GM10248 (cell line): Measurements from ENCODE around the gene KAT2B.

Experiments used
- CTCF ChIA-PET: fragments of 300-600 bp; sonication (Branson Sonifier 250); formaldehyde crosslinking; extraction: SDS; loops from one replicate; lab custom pipeline; 2021; ENCODE audit warnings: antibody characterized with exemption; lab: Yijun Ruan, JAX
- POLR2A ChIA-PET: fragments of 350-650 bp; sonication (Branson Sonifier 250); formaldehyde crosslinking; extraction: SDS; loops from one replicate; lab custom pipeline; 2020; ENCODE audit warnings: antibody characterized with exemption; lab: Yijun Ruan, JAX
- DNase-seq: peaks from one replicate; pipeline ENCODE4 v3.0.0; 2012; ENCODE audit errors: extremely low spot score
- CTCF ChIP-seq: IDR thresholded peaks from 2 replicates; pipeline ENCODE4 v1.5.1; 2012; ENCODE audit warnings: mild to moderate bottlenecking, low read depth; ENCODE audit errors: extremely low read depth, missing control alignments, control extremely low read depth

Gene KAT2B

GRCh38 chr3:20173844-20174410, 133.7 kb downstream of the KAT2B start:
- CTCF ChIA-PET = interaction anchor here (1.1 to 1.7 kb wide), 3 partner anchors 9 to 19 kb away, joined by 3 to 5 read pairs (median 4); no protein-coding TSS in a partner anchor

GRCh38 chr3:20181276-20181675, 141.0 kb downstream of the KAT2B start:
- CTCF ChIA-PET = interaction anchor here (3.7 kb wide), 1 partner anchor 11 kb away, joined by 20 read pairs; no protein-coding TSS in a partner anchor
- POLR2A ChIA-PET = no interaction called here
- no peak for TF ChIP-seq CTCF
- DNase-seq = no peak

More at GRCh38 chr3:20173844-20174410, 133.7 kb downstream of the KAT2B start:
- POLR2A ChIA-PET = no interaction called here
- no peak for TF ChIP-seq CTCF
- no peak for DNase-seq

- no peak for TF ChIP-seq CTCF
- no peak for DNase-seq
- ChIA-PET CTCF (no interaction called here), POLR2A (no interaction called here)
These were observed 142.0 kb downstream of the KAT2B start for GRCh38 chr3:20182206-20182605.

GRCh38 chr3:20185331-20185678, 145.1 kb downstream of the KAT2B start:
- POLR2A ChIA-PET = interaction anchor here (0.6 kb wide), 1 partner anchor 232 kb away, joined by 3 read pairs; no protein-coding TSS in a partner anchor
- TF ChIP-seq CTCF = no peak
- no peak for DNase-seq
- CTCF ChIA-PET = interaction anchor here (1.0 to 1.5 kb wide), 2 partner anchors 11 to 30 kb away, joined by 3 to 5 read pairs; no protein-coding TSS in a partner anchor

GRCh38 chr3:20185679-20186599, 145.7 kb downstream of the KAT2B start, which contains the start of gene SGO1:
Gene SGO1 (minus strand): TSS chr3:20186206. CDS start chr3:20184027, 2,179 bp downstream.
- CTCF ChIA-PET = interaction anchor here (0.8 to 1.5 kb wide), 6 partner anchors 12 to 106 kb away, joined by 3 to 5 read pairs (median 3); no protein-coding TSS in a partner anchor
- POLR2A ChIA-PET = interaction anchor here (0.6 kb wide), 2 partner anchors 61 to 66 kb away, joined by 4 to 5 read pairs; no protein-coding TSS in a partner anchor
- peak; percentile 96 for DNase-seq
- no peak for TF ChIP-seq CTCF

- no peak for TF ChIP-seq CTCF
- CTCF ChIA-PET = interaction anchor here (0.8 to 1.4 kb wide), 4 partner anchors 12 to 107 kb away, joined by 3 read pairs; no protein-coding TSS in a partner anchor
- DNase-seq = no peak
- POLR2A ChIA-PET = interaction anchor here (0.6 kb wide), 2 partner anchors 62 to 67 kb away, joined by 4 to 5 read pairs; no protein-coding TSS in a partner anchor
These were observed 146.4 kb downstream of the KAT2B start for GRCh38 chr3:20186600-20187004.
